RWPE2 (cell line): ENCODE data around the gene BHLHE41.

Experiments used
- ATAC-seq: fragments of 200-7000 bp; cut with Tn5 transposase; 3 replicates; pipeline ENCODE4 v1.9.1; 2021; ENCODE audit warnings: low read depth
- DNase-seq: peaks from one replicate; pipeline ENCODE4 v3.0.0-alpha.2; 2020; ENCODE audit warnings: low spot score
- H3K27ac ChIP-seq: fragments of 450-650 bp; 2 replicates; pipeline ENCODE4 v1.5.1; 2017; ENCODE audit warnings: mild to moderate bottlenecking; ENCODE audit not compliant: poor library complexity, severe bottlenecking
- H3K27me3 ChIP-seq: fragments of 250-450 bp; sonication (Bioruptor Pico); 2 replicates; pipeline ENCODE4 v1.5.1; 2021; ENCODE audit warnings: mild to moderate bottlenecking, moderate library complexity; ENCODE audit not compliant: insufficient read depth, poor library complexity, severe bottlenecking
- H3K36me3 ChIP-seq: fragments of 250-450 bp; sonication (Bioruptor Pico); 2 replicates; pipeline ENCODE4 v1.5.1; 2020; ENCODE audit warnings: low read depth, mild to moderate bottlenecking, moderate library complexity
- H3K4me1 ChIP-seq: fragments of 250-450 bp; sonication (Bioruptor Pico); 2 replicates; pipeline ENCODE4 v1.5.1; 2021; ENCODE audit warnings: mild to moderate bottlenecking, moderate library complexity; ENCODE audit not compliant: insufficient read depth, poor library complexity, severe bottlenecking
- H3K4me3 ChIP-seq: fragments of 250-450 bp; sonication (Bioruptor Pico); 2 replicates; pipeline ENCODE4 v1.5.1; 2021; ENCODE audit warnings: mild to moderate bottlenecking, moderate library complexity; ENCODE audit not compliant: severe bottlenecking
- H3K9me3 ChIP-seq: fragments of 250-450 bp; sonication (Bioruptor Pico); 2 replicates; pipeline ENCODE4 v1.5.1; 2021; ENCODE audit warnings: mild to moderate bottlenecking, moderate library complexity; ENCODE audit not compliant: severe bottlenecking
- CTCF ChIP-seq: fragments of 450-650 bp; IDR thresholded peaks from one replicate; pipeline ENCODE4 v1.5.1; 2017; ENCODE audit warnings: mild to moderate bottlenecking, moderate library complexity; ENCODE audit not compliant: poor library complexity, severe bottlenecking

The BHLHE41 gene

GRCh38 chr12:26112703-26113147, 12.1 kb downstream of the BHLHE41 start:
- ATAC-seq (no peak), DNase-seq (no peak)

GRCh38 chr12:26112232-26112631, 12.6 kb downstream of the BHLHE41 start:
- Histone ChIP-seq H3K9me3 (no peaks in the 10 kb centered on the region), H3K36me3 (no peaks in the 10 kb centered on the region), H3K27ac (no peak overlapping the region), H3K27me3 (no peaks in the 10 kb centered on the region), H3K4me1 (peaks cover 5% of the 10 kb centered on the region), H3K4me3 (no peak overlapping the region)
- ATAC-seq = no peak
- TF ChIP-seq CTCF = no peak
- no peak for DNase-seq

More at GRCh38 chr12:26112703-26113147, 12.1 kb downstream of the BHLHE41 start:
- no peak overlapping the region for H3K4me3 ChIP-seq
- no peaks in the 10 kb centered on the region for H3K27me3 ChIP-seq
- no peaks in the 10 kb centered on the region for H3K36me3 ChIP-seq
- H3K9me3 ChIP-seq = no peaks in the 10 kb centered on the region
- H3K27ac ChIP-seq = no peak overlapping the region
- H3K4me1 ChIP-seq = peaks cover 5% of the 10 kb centered on the region
- TF ChIP-seq CTCF = no peak

GRCh38 chr12:26109343-26109881, 15.4 kb downstream of the BHLHE41 start:
- ATAC-seq = no peak
- no peak for TF ChIP-seq CTCF
- no peak for DNase-seq

GRCh38 chr12:26108915-26109314, 15.9 kb downstream of the BHLHE41 start:
- H3K27me3 ChIP-seq = no peaks in the 10 kb centered on the region
- no peak overlapping the region for H3K4me3 ChIP-seq
- ATAC-seq (no peak), DNase-seq (no peak)
- TF ChIP-seq CTCF = no peak
- no peak overlapping the region for H3K27ac ChIP-seq
- H3K4me1 ChIP-seq = peaks cover 5% of the 10 kb centered on the region
- no peaks in the 10 kb centered on the region for H3K9me3 ChIP-seq
- no peaks in the 10 kb centered on the region for H3K36me3 ChIP-seq

More at GRCh38 chr12:26109343-26109881, 15.4 kb downstream of the BHLHE41 start:
- Histone ChIP-seq H3K27me3 (no peaks in the 10 kb centered on the region), H3K36me3 (no peaks in the 10 kb centered on the region), H3K4me3 (no peak overlapping the region), H3K4me1 (peaks cover 5% of the 10 kb centered on the region), H3K9me3 (no peaks in the 10 kb centered on the region), H3K27ac (no peak overlapping the region)

- H3K27me3 ChIP-seq = no peaks in the 10 kb centered on the region
- no peak for TF ChIP-seq CTCF
- DNase-seq (no peak), ATAC-seq (no peak)
- no peak overlapping the region for H3K27ac ChIP-seq
- H3K36me3 ChIP-seq = no peaks in the 10 kb centered on the region
- H3K4me3 ChIP-seq = no peak overlapping the region
- H3K4me1 ChIP-seq = no peaks in the 10 kb centered on the region
- no peaks in the 10 kb centered on the region for H3K9me3 ChIP-seq
Measured at GRCh38 chr12:26106347-26106746, 18.5 kb downstream of the BHLHE41 start.
